Right cardiac atrium (tissue), 5 donors: ENCODE results near the gene MNT. TPM values are rescaled to one million over a fixed set of nuclear protein-coding genes. Genes with fewer than 3 reads are reported as not detected.

Source experiments
- ATAC-seq, 2 donors: fragments of 200-7000 bp; cut with Tn5 transposase; one replicate each; pipeline versions ENCODE4 v1.8.0 to v1.9.1; 2020; ENCODE audit warnings: moderate library complexity in 2 of 2, mild to moderate bottlenecking in 1 of 2
- DNase-seq, 3 donors: peaks; one replicate each; pipeline ENCODE4 v3.0.0-alpha.2; 2020
- H3K27ac ChIP-seq: one replicate; pipeline ENCODE4 v1.5.1; 2013; ENCODE audit warnings: mild to moderate bottlenecking, low read length, control low read depth, moderate library complexity
- H3K27me3 ChIP-seq: one replicate; pipeline ENCODE4 v1.6.1; 2013; ENCODE audit not compliant: control insufficient read depth, insufficient read depth
- H3K4me1 ChIP-seq: one replicate; pipeline ENCODE4 v1.6.1; 2013; ENCODE audit warnings: low read length; ENCODE audit not compliant: control insufficient read depth, insufficient read depth
- H3K4me3 ChIP-seq: one replicate; pipeline ENCODE4 v1.5.1; 2013; ENCODE audit warnings: low read length, control low read depth
- H3K9me3 ChIP-seq: one replicate; pipeline ENCODE4 v1.6.1; 2013; ENCODE audit warnings: low read length; ENCODE audit not compliant: control insufficient read depth
- WGBS: extraction: QIAGEN DNeasy Blood & Tissue Kit; methylation state at CpG from one replicate; pipeline ENCODE4 v1.1.7; 2013; 5-methylcytosine and 5-hydroxymethylcytosine counted together
- intact Hi-C, 4 donors: fragments of 100-400 bp; cut with DNase I; formaldehyde crosslinking; loops; one replicate each; pipeline versions ENCODE4 v1.11.0 to v1.14.0; 2022 to 2023
- polyA plus RNA-seq: library from polyadenylated mRNA; stranded (reverse); fragments of 200-250 nt; gene quantifications from one replicate; pipeline ENCODE4 v1.2.3, GENCODE V29; 2013
- total RNA-seq, 4 donors: library from RNA; stranded (reverse); fragmentation: NEBNext Ultra II Directional; extraction: Animal tissue kit (Norgen Biotek cat#: 25700); gene quantifications; one replicate each; pipeline ENCODE4 v1.2.1, GENCODE V29; 2021
- donor health status: healthy with polysubstance abuse.
- donor health status: DM: no; HTN: yes; CAD: no.
- donor health status: DM: no; HTN: no; CAD: no.
- donor health status: DM: no; HTN: yes; CAD: no; lungs with severe emphysema.
- donor health status: DM: yes; HTN: yes; CAD: no.

The MNT gene
- total and polyA plus RNA-seq, 5 donors, result 6.8 to 11.8 (median 10.6) TPM

DNA sequence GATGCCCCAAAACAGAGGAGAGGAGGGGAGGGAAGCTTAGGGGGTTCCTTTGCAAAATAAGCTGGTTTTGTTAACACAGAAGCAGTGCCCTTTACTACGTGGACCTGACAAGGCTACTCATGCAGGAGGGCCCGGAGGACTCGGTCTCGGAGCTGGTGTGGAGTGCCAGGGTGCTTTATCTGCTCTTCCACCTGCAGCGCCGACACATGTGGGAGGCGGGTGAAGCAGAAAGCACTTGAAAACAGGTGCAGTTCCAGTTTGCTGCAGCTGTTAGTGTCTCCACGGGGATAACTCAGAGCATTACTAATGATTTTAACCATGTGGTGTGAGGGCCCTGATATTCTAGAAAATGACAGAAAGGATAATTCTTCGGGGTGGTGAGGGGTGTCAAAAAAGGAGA lies 35.0 kb upstream of the MNT start:
- DNase-seq, result no peak
- Histone ChIP-seq H3K9me3 (no peaks in the 10 kb centered on the region), H3K4me1 (no peaks in the 10 kb centered on the region), H3K27me3 (no peaks in the 10 kb centered on the region), H3K27ac (no peak overlapping the region), H3K4me3 (no peak overlapping the region)
- intact Hi-C loops, result no loop called here
- peak in 1 of 2 donors; percentile 28 for ATAC-seq
- WGBS, result 68% methylated on average over 9 of the region's 9 CpGs

GRCh38 chr17:2435181-2435741 lies 34.4 kb upstream of the MNT start:
- 47% methylated on average over 9 of the region's 9 CpGs for WGBS
- DNase-seq, result no peak
- Histone ChIP-seq H3K9me3 (no peaks in the 10 kb centered on the region), H3K27ac (no peak overlapping the region), H3K27me3 (no peaks in the 10 kb centered on the region), H3K4me3 (no peak overlapping the region), H3K4me1 (no peaks in the 10 kb centered on the region)
- intact Hi-C loops, result no loop called here
- ATAC-seq, result no peak

- no peaks in the 10 kb centered on the region for H3K4me1 ChIP-seq
- no peaks in the 10 kb centered on the region for H3K27me3 ChIP-seq
- no peak overlapping the region for H3K27ac ChIP-seq
- 80% methylated on average over 11 of the region's 11 CpGs for WGBS
- DNase-seq (no peak), ATAC-seq (no peak)
- intact Hi-C loops, result no loop called here
- H3K4me3 ChIP-seq, result no peak overlapping the region
- H3K9me3 ChIP-seq, result no peaks in the 10 kb centered on the region
Observed at GRCh38 chr17:2433696-2434095, 32.8 kb upstream of the MNT start.

DNA sequence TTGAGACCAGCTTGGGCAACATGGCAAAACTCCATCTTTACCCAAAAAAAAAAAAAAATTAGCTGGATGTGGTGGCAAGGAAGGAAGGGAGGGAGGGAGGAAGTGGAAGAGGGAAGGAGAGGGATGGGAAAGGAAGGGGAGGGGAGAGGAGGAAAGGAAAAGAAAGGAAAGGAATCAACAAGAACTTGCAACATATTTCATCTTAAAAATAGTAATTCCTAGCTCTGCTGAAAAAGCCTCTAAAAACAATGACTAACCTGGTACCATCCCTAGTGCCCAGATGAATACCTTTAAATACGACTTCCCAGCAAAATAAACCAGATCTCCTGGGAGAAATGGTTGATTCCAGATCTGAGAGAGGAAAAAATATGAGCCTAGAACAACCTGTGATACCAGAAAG lies 27.1 kb upstream of the MNT start:
- Histone ChIP-seq H3K27me3 (no peaks in the 10 kb centered on the region), H3K4me1 (no peaks in the 10 kb centered on the region), H3K9me3 (no peaks in the 10 kb centered on the region), H3K4me3 (no peak overlapping the region), H3K27ac (no peak overlapping the region)
- ATAC-seq (no peak), DNase-seq (no peak)
- intact Hi-C loops, result no loop called here
- 83% methylated on average over 1 of the region's 1 CpG for WGBS

DNA sequence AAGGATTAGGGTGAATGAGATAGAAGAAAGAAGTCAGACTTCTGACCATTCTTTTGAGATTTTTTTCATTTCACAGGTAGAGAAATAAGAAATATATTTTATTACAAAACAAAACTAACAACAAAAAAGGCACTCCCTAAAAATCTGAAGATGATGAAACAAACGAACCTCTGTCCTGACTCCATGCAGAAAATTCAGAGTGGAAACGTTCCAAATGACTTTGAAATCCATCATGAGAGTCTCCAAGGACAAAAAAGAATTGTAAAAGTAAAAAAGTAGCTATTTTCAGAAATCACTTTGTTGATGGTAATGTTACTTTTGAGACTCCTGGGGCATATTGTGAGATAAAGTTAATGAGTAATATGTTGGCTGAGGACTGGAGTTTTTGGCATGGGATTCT lies 26.4 kb upstream of the MNT start:
- no peak for ATAC-seq
- H3K9me3 ChIP-seq, result no peaks in the 10 kb centered on the region
- H3K4me1 ChIP-seq, result no peaks in the 10 kb centered on the region
- H3K27me3 ChIP-seq, result no peaks in the 10 kb centered on the region
- no peak for DNase-seq
- intact Hi-C loops, result no loop called here
- WGBS, result 40% methylated on average over 2 of the region's 2 CpGs
- no peak overlapping the region for H3K4me3 ChIP-seq
- H3K27ac ChIP-seq, result no peak overlapping the region

DNA sequence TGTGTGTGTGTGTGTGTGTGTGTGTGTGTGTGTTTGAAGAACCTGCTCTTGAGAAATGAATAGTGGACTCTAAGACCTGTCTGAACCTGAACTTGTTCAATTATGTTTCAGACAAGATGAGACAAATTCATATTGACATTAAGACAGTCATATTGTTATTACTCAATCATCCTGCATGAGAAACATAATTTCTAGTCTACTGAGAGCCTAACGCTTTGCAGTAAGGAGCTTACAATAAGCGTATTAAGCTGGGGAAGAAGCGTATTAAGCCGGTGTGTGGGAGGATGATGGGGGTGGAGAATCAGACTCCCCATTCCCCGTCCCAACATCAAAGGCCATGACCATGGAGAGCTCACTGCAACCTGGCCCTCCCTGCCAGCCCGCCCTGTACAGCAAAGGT lies 22.4 kb upstream of the MNT start:
- 85% methylated on average over 6 of the region's 6 CpGs for WGBS
- Histone ChIP-seq H3K9me3 (no peaks in the 10 kb centered on the region), H3K27me3 (no peaks in the 10 kb centered on the region), H3K27ac (no peak overlapping the region), H3K4me3 (no peak overlapping the region), H3K4me1 (no peaks in the 10 kb centered on the region)
- intact Hi-C loops, result no loop called here
- ATAC-seq, result no peak
- no peak for DNase-seq

DNA sequence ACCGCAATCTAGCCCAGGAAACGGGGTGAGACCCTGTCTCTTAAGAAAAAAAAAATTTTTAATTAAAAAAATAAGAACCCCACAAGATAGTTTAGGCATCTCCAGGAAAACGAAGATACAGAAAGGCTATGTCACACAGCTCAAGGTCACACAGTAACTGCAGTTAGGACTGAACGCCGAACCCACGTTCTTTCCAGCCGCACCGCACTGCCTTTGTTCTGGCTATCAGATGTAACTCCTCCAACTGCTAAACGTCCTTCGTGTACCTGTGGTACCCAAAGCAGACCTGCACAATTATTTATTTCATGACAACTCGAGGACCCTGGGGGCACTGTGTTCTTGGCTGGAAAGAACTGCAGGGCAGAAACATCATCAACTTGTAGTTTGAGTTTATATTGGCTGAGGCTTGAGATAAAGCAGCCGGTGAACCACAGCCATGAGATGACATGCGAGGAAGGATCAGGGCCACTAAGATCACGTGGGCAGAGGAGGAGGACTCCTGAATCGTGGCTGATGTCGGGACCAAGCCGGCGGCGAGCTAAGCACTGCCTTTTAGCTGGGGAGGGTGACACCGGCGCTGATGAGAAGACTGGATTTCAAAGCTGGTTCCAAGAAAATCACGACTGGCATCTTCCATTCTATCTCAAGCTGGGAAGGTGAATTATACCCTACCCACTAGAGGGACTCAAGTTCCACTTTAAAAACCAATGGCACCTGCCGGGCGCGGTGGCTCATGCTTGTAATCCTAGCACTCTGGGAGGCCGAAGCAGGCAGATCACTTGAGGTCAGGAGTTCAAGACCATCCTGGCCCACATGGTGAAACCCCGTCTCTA lies 20.7 kb upstream of the MNT start:
- 81% methylated on average over 27 of the region's 27 CpGs for WGBS
- Histone ChIP-seq H3K4me3 (no peak overlapping the region), H3K4me1 (no peaks in the 10 kb centered on the region), H3K27me3 (no peaks in the 10 kb centered on the region), H3K9me3 (no peaks in the 10 kb centered on the region), H3K27ac (no peak overlapping the region)
- DNase-seq (no peak), ATAC-seq (no peak)
- intact Hi-C loops, result no loop called here

GRCh38 chr17:2420176-2420575 lies 19.3 kb upstream of the MNT start:
- WGBS, result 58% methylated on average over 12 of the region's 12 CpGs

GRCh38 chr17:2419486-2419885 lies 18.6 kb upstream of the MNT start:
- H3K9me3 ChIP-seq, result no peaks in the 10 kb centered on the region
- ATAC-seq, result peak in 1 of 2 donors; percentile 26
- no peaks in the 10 kb centered on the region for H3K27me3 ChIP-seq
- WGBS, result 85% methylated on average over 6 of the region's 6 CpGs
- no peak overlapping the region for H3K4me3 ChIP-seq
- no peaks in the 10 kb centered on the region for H3K4me1 ChIP-seq
- intact Hi-C loops, result loop anchor here in 2 of 4 donors (5.0 to 10.0 kb wide), 2 partner anchors 37 to 55 kb away; no protein-coding TSS in a partner anchor
- H3K27ac ChIP-seq, result peak overlapping the region; percentile 34
- no peak for DNase-seq

More at GRCh38 chr17:2420176-2420575, 19.3 kb upstream of the MNT start:
- H3K4me3 ChIP-seq, result no peak overlapping the region
- H3K27ac ChIP-seq, result no peak overlapping the region
- ATAC-seq (no peak), DNase-seq (no peak)
- no peaks in the 10 kb centered on the region for H3K27me3 ChIP-seq
- H3K9me3 ChIP-seq, result no peaks in the 10 kb centered on the region
- H3K4me1 ChIP-seq, result no peaks in the 10 kb centered on the region
- intact Hi-C loops, result no loop called here

- DNase-seq (peak in 1 of 3 donors; percentile 53), ATAC-seq (peak; percentile 27 to 39)
- intact Hi-C loops, result loop anchor here in 2 of 4 donors (5.0 to 10.0 kb wide), 2 partner anchors 36 to 54 kb away; no protein-coding TSS in a partner anchor
- H3K27me3 ChIP-seq, result no peaks in the 10 kb centered on the region
- H3K9me3 ChIP-seq, result no peaks in the 10 kb centered on the region
- WGBS, result 65% methylated on average over 7 of the region's 7 CpGs
- peak overlapping the region; percentile 65 for H3K27ac ChIP-seq
- H3K4me3 ChIP-seq, result no peak overlapping the region
- H3K4me1 ChIP-seq, result no peaks in the 10 kb centered on the region
Observed at GRCh38 chr17:2418572-2418971, 17.7 kb upstream of the MNT start.

GRCh38 chr17:2416010-2416734 lies 15.3 kb upstream of the MNT start:
- intact Hi-C loops, result loop anchor here in 3 of 4 donors (2.0 to 10.0 kb wide), 3 partner anchors 33 to 51 kb away; no protein-coding TSS in a partner anchor
- H3K4me3 ChIP-seq, result no peak overlapping the region
- 24% methylated on average over 19 of the region's 19 CpGs for WGBS
- no peak overlapping the region for H3K27ac ChIP-seq
- peak; percentile 78 to 82 for ATAC-seq
- peak; percentile 86 to 96 (median 96) for DNase-seq
- H3K9me3 ChIP-seq, result no peaks in the 10 kb centered on the region
- H3K4me1 ChIP-seq, result no peaks in the 10 kb centered on the region
- H3K27me3 ChIP-seq, result no peaks in the 10 kb centered on the region
